C4-2B (cell line): Measurements from ENCODE around the gene PLCG1.

ENCODE experiments used
- H3K27ac ChIP-seq: fragments of 450-650 bp; 2 replicates; pipeline ENCODE4 v1.5.1; 2017
- CTCF ChIP-seq: fragments of 450-650 bp; conservative IDR thresholded peaks from 2 replicates; pipeline ENCODE4 v1.5.1; 2017; ENCODE audit warnings: mild to moderate bottlenecking
- ZFX ChIP-seq: fragments of 450-650 bp; IDR thresholded peaks from 2 replicates; pipeline ENCODE4 v1.6.1; 2017

The PLCG1 gene

GRCh38 chr20:41165001-41165882 is 27.9 kb downstream of the PLCG1 start:
- no peak for TF ChIP-seq ZFX
- no peak for TF ChIP-seq CTCF
- no peak overlapping the region for H3K27ac ChIP-seq

- H3K27ac ChIP-seq = no peak overlapping the region
- no peak for TF ChIP-seq ZFX
- TF ChIP-seq CTCF = no peak
Observed at GRCh38 chr20:41166201-41167117, 29.1 kb downstream of the PLCG1 start.

- no peak overlapping the region for H3K27ac ChIP-seq
Observed at GRCh38 chr20:41167118-41167470, 29.8 kb downstream of the PLCG1 start.

GRCh38 chr20:41167481-41168253 is 30.3 kb downstream of the PLCG1 start:
- TF ChIP-seq CTCF (no peak), ZFX (no peak)
- H3K27ac ChIP-seq = no peak overlapping the region

More at GRCh38 chr20:41167118-41167470, 29.8 kb downstream of the PLCG1 start:
- TF ChIP-seq CTCF = no peak
- no peak for TF ChIP-seq ZFX

GRCh38 chr20:41168281-41169161 is 31.2 kb downstream of the PLCG1 start:
- H3K27ac ChIP-seq = no peak overlapping the region
- TF ChIP-seq CTCF (no peak), ZFX (no peak)

GRCh38 chr20:41169162-41169690 is 31.9 kb downstream of the PLCG1 start:
- no peak for TF ChIP-seq ZFX
- no peak for TF ChIP-seq CTCF
- H3K27ac ChIP-seq = no peak overlapping the region
